ENCODE results near the gene LRP11.
"Not testable (repeated sequence)": the region's sequence is repeated elsewhere in the genome, so short reads cannot be mapped to it uniquely, and the experiment has no call there.

The LRP11 gene

GRCh38 chr6:149844036-149844435, 20.1 kb downstream of the LRP11 start:
- H3K36me3 ChIP-seq (ENCODE audit: control insufficient read depth, low read depth, low read length); H3K9ac ChIP-seq (ENCODE audit: low read length); H3K27ac ChIP-seq (ENCODE audit: low read length); H3K4me1 ChIP-seq (ENCODE audit: control insufficient read depth, low read depth, low read length); H3K27me3 ChIP-seq (ENCODE audit: control insufficient read depth, insufficient read depth, low read length); H3K9me3 ChIP-seq (ENCODE audit: control insufficient read depth, low read depth, low read length); H3K4me3 ChIP-seq (ENCODE audit: low read length): not testable (repeated sequence)

- H3K9me3 ChIP-seq (ENCODE audit: control insufficient read depth, low read depth, low read length), result no peaks in the 10 kb centered on the region
- H3K36me3 ChIP-seq (ENCODE audit: control insufficient read depth, low read depth, low read length), result peaks cover 4% of the 10 kb centered on the region
- H3K4me3 ChIP-seq (ENCODE audit: low read length), result no peak overlapping the region
- no peaks in the 10 kb centered on the region for H3K27me3 ChIP-seq (ENCODE audit: control insufficient read depth, insufficient read depth, low read length)
- no peak overlapping the region for H3K9ac ChIP-seq (ENCODE audit: low read length)
- no peak overlapping the region for H3K27ac ChIP-seq (ENCODE audit: low read length)
- H3K4me1 ChIP-seq (ENCODE audit: control insufficient read depth, low read depth, low read length), result no peaks in the 10 kb centered on the region
Observed at GRCh38 chr6:149843051-149843633, 21.0 kb downstream of the LRP11 start.

GRCh38 chr6:149842331-149842730, 21.8 kb downstream of the LRP11 start:
- no peak overlapping the region for H3K4me3 ChIP-seq (ENCODE audit: low read length)
- no peaks in the 10 kb centered on the region for H3K9me3 ChIP-seq (ENCODE audit: control insufficient read depth, low read depth, low read length)
- H3K36me3 ChIP-seq (ENCODE audit: control insufficient read depth, low read depth, low read length), result peaks cover 4% of the 10 kb centered on the region
- no peaks in the 10 kb centered on the region for H3K27me3 ChIP-seq (ENCODE audit: control insufficient read depth, insufficient read depth, low read length)
- no peak overlapping the region for H3K9ac ChIP-seq (ENCODE audit: low read length)
- no peak overlapping the region for H3K27ac ChIP-seq (ENCODE audit: low read length)
- H3K4me1 ChIP-seq (ENCODE audit: control insufficient read depth, low read depth, low read length), result no peaks in the 10 kb centered on the region

GRCh38 chr6:149840345-149841075, 23.6 kb downstream of the LRP11 start:
- Histone ChIP-seq H3K4me3 (ENCODE audit: low read length) (no peak overlapping the region), H3K9me3 (ENCODE audit: control insufficient read depth, low read depth, low read length) (no peaks in the 10 kb centered on the region), H3K27me3 (ENCODE audit: control insufficient read depth, insufficient read depth, low read length) (no peaks in the 10 kb centered on the region), H3K4me1 (ENCODE audit: control insufficient read depth, low read depth, low read length) (no peaks in the 10 kb centered on the region), H3K36me3 (ENCODE audit: control insufficient read depth, low read depth, low read length) (peaks cover 4% of the 10 kb centered on the region), H3K27ac (ENCODE audit: low read length) (no peak overlapping the region), H3K9ac (ENCODE audit: low read length) (no peak overlapping the region)

GRCh38 chr6:149834513-149835481, 29.4 kb downstream of the LRP11 start:
- H3K9ac ChIP-seq (ENCODE audit: low read length), result no peak overlapping the region
- no peak overlapping the region for H3K27ac ChIP-seq (ENCODE audit: low read length)
- no peak overlapping the region for H3K4me3 ChIP-seq (ENCODE audit: low read length)
- no peaks in the 10 kb centered on the region for H3K9me3 ChIP-seq (ENCODE audit: control insufficient read depth, low read depth, low read length)
- H3K27me3 ChIP-seq (ENCODE audit: control insufficient read depth, insufficient read depth, low read length), result no peaks in the 10 kb centered on the region
- H3K36me3 ChIP-seq (ENCODE audit: control insufficient read depth, low read depth, low read length), result peaks cover 4% of the 10 kb centered on the region
- no peaks in the 10 kb centered on the region for H3K4me1 ChIP-seq (ENCODE audit: control insufficient read depth, low read depth, low read length)

GRCh38 chr6:149833651-149834050, 30.5 kb downstream of the LRP11 start:
- H3K4me3 ChIP-seq (ENCODE audit: low read length), result no peak overlapping the region
- H3K4me1 ChIP-seq (ENCODE audit: control insufficient read depth, low read depth, low read length), result no peaks in the 10 kb centered on the region
- H3K27me3 ChIP-seq (ENCODE audit: control insufficient read depth, insufficient read depth, low read length), result no peaks in the 10 kb centered on the region
- H3K9ac ChIP-seq (ENCODE audit: low read length), result no peak overlapping the region
- H3K36me3 ChIP-seq (ENCODE audit: control insufficient read depth, low read depth, low read length), result peaks cover 4% of the 10 kb centered on the region
- H3K9me3 ChIP-seq (ENCODE audit: control insufficient read depth, low read depth, low read length), result no peaks in the 10 kb centered on the region
- H3K27ac ChIP-seq (ENCODE audit: low read length), result no peak overlapping the region

- Histone ChIP-seq H3K4me3 (ENCODE audit: low read length) (no peak overlapping the region), H3K4me1 (ENCODE audit: control insufficient read depth, low read depth, low read length) (no peaks in the 10 kb centered on the region), H3K9me3 (ENCODE audit: control insufficient read depth, low read depth, low read length) (no peaks in the 10 kb centered on the region), H3K27me3 (ENCODE audit: control insufficient read depth, insufficient read depth, low read length) (no peaks in the 10 kb centered on the region), H3K9ac (ENCODE audit: low read length) (no peak overlapping the region), H3K27ac (ENCODE audit: low read length) (no peak overlapping the region), H3K36me3 (ENCODE audit: control insufficient read depth, low read depth, low read length) (peaks cover 4% of the 10 kb centered on the region)
Observed at GRCh38 chr6:149831308-149831820, 32.8 kb downstream of the LRP11 start.

- Histone ChIP-seq H3K4me1 (ENCODE audit: control insufficient read depth, low read depth, low read length) (no peaks in the 10 kb centered on the region), H3K4me3 (ENCODE audit: low read length) (no peak overlapping the region), H3K27ac (ENCODE audit: low read length) (no peak overlapping the region), H3K27me3 (ENCODE audit: control insufficient read depth, insufficient read depth, low read length) (no peaks in the 10 kb centered on the region), H3K36me3 (ENCODE audit: control insufficient read depth, low read depth, low read length) (peaks cover 4% of the 10 kb centered on the region), H3K9me3 (ENCODE audit: control insufficient read depth, low read depth, low read length) (no peaks in the 10 kb centered on the region), H3K9ac (ENCODE audit: low read length) (no peak overlapping the region)
Observed at GRCh38 chr6:149830731-149831307, 33.3 kb downstream of the LRP11 start.

- no peaks in the 10 kb centered on the region for H3K4me1 ChIP-seq (ENCODE audit: control insufficient read depth, low read depth, low read length)
- no peaks in the 10 kb centered on the region for H3K27me3 ChIP-seq (ENCODE audit: control insufficient read depth, insufficient read depth, low read length)
- H3K27ac ChIP-seq (ENCODE audit: low read length), result no peak overlapping the region
- no peaks in the 10 kb centered on the region for H3K36me3 ChIP-seq (ENCODE audit: control insufficient read depth, low read depth, low read length)
- H3K9me3 ChIP-seq (ENCODE audit: control insufficient read depth, low read depth, low read length), result no peaks in the 10 kb centered on the region
- no peak overlapping the region for H3K4me3 ChIP-seq (ENCODE audit: low read length)
- H3K9ac ChIP-seq (ENCODE audit: low read length), result no peak overlapping the region
Observed at GRCh38 chr6:149825292-149825691, 38.9 kb downstream of the LRP11 start.

GRCh38 chr6:149823013-149823412, 41.1 kb downstream of the LRP11 start:
- Histone ChIP-seq H3K27ac (ENCODE audit: low read length) (no peak overlapping the region), H3K9ac (ENCODE audit: low read length) (no peak overlapping the region), H3K36me3 (ENCODE audit: control insufficient read depth, low read depth, low read length) (no peaks in the 10 kb centered on the region), H3K9me3 (ENCODE audit: control insufficient read depth, low read depth, low read length) (no peaks in the 10 kb centered on the region), H3K27me3 (ENCODE audit: control insufficient read depth, insufficient read depth, low read length) (no peaks in the 10 kb centered on the region), H3K4me1 (ENCODE audit: control insufficient read depth, low read depth, low read length) (no peaks in the 10 kb centered on the region), H3K4me3 (ENCODE audit: low read length) (no peak overlapping the region)

- no peaks in the 10 kb centered on the region for H3K27me3 ChIP-seq (ENCODE audit: control insufficient read depth, insufficient read depth, low read length)
- no peaks in the 10 kb centered on the region for H3K9me3 ChIP-seq (ENCODE audit: control insufficient read depth, low read depth, low read length)
- no peak overlapping the region for H3K27ac ChIP-seq (ENCODE audit: low read length)
- H3K4me1 ChIP-seq (ENCODE audit: control insufficient read depth, low read depth, low read length), result no peaks in the 10 kb centered on the region
- H3K9ac ChIP-seq (ENCODE audit: low read length), result no peak overlapping the region
- H3K36me3 ChIP-seq (ENCODE audit: control insufficient read depth, low read depth, low read length), result no peaks in the 10 kb centered on the region
- H3K4me3 ChIP-seq (ENCODE audit: low read length), result no peak overlapping the region
Observed at GRCh38 chr6:149821492-149821891, 42.7 kb downstream of the LRP11 start.

All from iPS-18a (cell line).